ENCODE data around the gene RASGEF1C.
"Not testable (repeated sequence)": the region's sequence is repeated elsewhere in the genome, so short reads cannot be mapped to it uniquely, and the experiment has no call there.

RASGEF1C gene

DNA sequence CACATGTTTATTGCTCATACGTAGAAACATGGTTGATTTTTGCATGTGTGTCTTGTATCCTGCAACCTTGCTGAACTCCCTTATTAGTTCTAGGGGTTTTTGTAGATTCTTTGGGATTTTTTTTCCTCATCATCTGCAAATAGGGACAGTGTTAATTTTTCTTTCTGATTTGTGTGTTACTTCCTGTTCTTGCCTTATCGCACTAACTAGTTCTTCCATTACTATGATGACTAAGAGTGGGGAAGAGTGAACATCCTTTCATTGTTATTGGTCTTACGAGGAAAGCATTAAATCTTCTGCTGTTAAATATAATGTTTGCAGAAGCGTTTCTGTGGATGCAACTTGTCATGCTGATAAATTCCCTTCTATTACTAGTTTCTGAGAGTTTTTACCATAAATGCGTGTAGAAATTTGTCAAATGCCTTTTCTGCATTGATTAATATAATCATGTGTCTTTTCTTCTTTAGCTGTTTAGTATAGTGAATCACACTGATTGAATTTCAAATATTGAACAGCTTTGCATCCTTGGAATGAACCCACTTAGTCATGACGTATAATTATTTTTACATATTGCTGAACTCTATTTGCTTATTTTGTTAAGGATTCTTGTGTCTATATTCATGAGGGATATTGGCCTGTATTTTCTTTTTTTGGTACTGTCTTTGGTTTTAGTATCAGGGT lies 105.4 kb downstream of the RASGEF1C start:
- no peak for DNase-seq (ENCODE audit: low read depth in 2 of 3, low spot score in 2 of 3)

DNA sequence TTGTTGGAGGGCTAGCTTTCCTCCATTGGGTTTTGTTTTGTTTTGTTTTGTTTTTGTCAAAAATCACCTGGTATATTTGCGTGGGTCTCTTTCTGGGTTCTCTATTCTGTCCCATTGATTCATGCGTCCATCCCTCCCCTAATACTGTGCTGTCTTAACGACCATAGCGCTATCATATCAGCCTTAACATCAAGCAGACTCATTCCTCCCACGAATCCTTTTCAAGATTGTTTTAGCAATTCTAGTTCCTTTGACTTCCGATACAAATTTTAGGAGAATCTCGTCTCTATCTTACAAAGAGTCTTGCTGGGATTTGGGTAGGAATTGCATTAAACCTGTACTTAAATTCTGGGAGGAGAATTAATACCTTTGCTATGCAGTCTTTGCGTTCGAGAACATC lies 106.4 kb downstream of the RASGEF1C start:
- no peak for DNase-seq (ENCODE audit: low read depth in 2 of 3, low spot score in 2 of 3)

DNA sequence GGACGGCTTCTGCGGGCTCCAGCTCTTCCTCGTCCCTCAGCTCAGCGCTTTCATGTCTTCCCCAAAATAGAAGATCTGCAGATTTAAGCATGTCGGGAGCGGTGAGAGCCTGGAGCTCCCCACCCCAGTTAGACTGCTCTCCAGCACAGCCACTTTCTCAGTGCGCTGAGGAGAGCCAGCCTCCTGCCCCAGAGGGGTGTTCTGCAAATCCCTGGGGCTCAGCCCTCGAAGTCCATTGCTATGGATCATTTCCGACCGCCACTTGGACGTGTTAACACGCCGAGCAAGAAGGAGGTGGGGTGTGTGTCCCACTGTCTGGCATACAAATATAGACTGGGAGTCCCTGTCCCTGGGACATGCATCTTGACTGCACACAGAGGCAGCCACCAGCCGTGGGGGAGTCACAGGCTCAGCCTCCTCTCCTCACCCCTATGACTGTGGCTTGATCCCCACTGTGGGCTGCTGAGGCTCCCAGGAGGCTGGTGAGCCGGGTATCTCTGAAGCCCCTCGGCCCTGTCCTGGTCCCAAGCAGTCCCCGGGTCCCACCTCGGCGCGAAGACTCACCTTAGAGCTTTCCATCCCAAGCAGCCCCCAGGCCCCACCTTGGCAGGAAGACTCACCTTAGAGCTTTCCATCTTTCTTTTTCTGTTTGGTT lies 107.4 kb downstream of the RASGEF1C start:
- no peak for DNase-seq (ENCODE audit: low read depth in 2 of 3, low spot score in 2 of 3)

DNA sequence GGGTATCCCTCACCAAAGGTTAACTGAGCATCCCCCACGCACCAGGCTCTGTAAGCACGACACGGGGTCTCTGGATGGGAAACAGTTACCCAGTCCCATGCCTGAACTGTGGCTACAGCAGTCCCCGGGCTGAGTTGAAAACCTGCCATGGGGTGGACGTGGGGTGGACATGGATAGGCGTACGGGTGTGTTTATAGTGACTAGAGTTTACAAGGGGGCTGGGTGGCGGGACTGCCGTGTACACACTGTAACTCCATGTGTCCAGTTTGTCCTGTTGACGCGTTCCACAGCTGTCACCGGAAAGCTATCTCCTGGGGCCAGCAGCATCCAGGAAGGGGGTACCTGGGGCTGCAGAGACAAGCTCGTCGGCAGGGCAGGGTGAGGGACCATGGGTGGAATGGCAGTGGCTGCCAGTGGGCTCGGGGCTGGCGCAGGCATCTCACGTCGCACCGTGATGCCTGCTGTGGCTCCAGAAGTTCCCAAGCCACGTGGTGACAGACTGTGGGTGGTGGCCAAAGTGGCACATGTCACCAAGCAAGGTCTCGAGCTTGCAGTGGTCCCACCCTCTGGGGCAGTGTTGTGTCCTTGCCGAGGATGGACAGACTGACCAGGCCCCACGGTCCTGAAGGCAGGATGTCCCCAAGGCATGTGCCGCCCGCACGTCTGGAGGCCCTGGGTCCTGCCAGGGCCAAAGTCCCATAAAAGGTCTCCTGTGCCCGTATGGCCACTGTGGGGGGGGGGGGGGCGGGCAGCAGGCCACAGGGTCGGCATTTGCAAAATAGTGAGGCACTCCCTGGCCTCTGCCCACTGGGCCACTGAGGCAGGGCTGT lies 108.2 kb downstream of the RASGEF1C start:
- DNase-seq (ENCODE audit: low read depth in 2 of 3, low spot score in 2 of 3) = no peak

DNA sequence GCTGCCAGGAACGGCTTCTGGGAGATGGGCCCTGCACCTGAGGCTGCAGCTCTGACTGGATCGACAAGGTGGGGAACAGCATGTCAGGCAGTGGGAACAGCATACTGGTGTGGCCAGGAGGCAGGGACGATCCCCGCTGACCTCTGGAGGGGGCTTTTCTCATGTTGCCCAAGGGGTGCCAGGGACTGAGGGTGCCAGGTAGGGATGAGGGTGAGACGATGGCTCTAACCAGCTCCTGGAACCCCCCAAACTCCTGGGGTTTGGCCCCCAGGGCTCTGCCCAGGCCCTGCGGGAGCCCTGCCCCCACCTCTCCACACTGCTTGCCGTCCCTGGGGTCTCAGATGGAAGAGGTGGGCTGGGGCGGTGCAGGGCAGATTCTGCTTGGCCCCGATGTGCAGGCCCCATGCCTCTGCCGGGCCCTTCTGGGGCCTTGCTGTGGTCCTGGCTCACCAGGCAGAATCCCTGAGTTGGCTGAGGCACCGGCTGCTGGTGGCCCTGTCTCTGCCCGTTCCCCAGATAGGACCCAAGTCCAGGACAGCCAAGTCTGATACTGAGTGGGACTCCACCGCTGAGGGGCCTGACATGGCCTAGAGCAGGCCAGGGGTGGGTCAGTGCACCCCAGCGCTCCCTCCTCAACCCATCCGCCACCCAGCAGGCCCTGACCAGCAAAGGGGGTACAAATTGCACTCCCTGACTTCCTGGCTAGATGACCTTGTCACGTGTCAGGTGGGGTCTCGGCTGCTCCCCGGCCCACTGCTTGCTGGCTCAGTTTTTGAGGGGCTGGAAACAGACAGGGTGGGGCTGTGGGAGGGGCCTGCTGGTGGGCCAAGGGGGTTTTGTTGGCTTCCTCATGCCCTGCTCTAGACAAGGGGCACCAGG lies 109.0 kb downstream of the RASGEF1C start:
- DNase-seq (ENCODE audit: low read depth in 2 of 3, low spot score in 2 of 3) = no peak

DNA sequence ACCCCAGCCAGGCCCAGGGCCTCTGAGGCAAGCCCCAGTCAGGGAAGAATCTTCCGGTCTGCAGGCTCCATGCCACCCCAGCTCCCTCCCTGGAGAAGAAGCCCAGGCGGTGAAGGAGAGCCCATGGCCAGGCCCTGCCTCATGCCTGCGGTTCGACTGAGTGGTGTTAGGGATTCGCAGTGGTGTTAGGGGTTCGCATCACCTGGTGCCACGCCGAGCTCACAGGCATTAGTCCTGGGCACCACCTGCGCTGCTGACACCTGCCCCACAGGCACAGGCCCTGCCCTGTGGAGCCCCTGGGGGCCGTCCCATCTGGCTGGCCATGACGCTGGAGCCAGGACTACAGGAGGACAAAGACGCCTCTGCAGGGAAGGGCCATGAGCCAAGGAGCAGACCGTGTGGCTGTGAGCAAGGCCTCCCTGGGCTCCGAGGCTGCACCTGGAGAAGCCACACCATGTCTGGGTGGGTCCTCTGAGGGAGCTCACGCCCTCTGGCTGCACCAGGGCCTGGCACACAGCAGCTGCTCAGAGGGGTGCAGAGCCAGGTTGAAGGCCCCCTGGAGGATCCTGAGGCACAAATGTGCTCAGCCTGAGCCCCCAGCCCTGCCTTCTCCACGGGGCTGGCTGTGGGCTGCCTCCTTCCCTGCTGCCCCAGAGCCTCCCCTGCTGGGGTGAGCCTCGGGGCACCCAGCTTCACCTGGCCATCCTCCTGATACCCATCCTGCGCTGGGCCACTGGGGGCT lies 109.8 kb downstream of the RASGEF1C start:
- no peak for DNase-seq (ENCODE audit: low read depth in 2 of 3, low spot score in 2 of 3)

DNA sequence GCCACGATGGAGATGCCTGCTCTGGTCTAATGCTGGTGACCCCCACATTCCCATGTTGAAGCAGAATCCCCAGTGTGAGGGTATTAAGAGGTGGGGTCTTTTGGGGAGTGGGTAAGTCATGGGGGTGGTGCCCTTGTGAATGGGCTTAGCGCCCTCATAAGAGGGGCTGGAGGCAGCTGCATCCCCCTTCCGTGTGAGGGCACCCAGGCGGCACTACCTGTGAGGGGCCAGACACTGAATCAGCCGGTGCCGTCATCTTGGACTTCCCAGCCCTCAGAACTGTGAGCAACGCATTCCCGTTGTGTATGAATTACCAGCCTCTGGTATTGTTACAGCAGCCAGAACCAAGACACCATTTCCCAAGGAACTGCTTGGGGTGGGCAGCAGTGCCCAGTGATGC lies 110.5 kb downstream of the RASGEF1C start:
- no peak for DNase-seq (ENCODE audit: low read depth in 2 of 3, low spot score in 2 of 3)

DNA sequence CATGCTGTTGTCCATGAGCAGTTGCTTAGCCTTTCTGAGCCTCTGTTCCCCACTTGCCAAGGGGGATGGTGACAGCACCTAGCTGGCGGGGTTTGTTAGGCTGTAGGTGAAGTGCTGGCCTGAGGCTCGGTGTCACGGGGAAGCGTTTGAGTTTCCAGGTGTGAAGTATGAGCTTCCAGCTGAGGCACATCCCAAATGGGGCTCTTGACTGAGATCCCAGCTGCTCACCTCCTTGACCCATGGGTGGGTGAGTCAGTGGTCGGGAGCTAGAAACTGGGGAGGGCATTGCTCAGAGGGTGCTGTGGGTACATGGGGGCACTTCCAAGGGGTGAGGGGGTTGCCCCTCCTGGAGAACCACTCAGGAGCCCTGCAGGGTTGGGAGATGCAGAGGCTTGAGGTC lies 111.1 kb downstream of the RASGEF1C start:
- DNase-seq (ENCODE audit: low read depth in 2 of 3, low spot score in 2 of 3) = no peak

DNA sequence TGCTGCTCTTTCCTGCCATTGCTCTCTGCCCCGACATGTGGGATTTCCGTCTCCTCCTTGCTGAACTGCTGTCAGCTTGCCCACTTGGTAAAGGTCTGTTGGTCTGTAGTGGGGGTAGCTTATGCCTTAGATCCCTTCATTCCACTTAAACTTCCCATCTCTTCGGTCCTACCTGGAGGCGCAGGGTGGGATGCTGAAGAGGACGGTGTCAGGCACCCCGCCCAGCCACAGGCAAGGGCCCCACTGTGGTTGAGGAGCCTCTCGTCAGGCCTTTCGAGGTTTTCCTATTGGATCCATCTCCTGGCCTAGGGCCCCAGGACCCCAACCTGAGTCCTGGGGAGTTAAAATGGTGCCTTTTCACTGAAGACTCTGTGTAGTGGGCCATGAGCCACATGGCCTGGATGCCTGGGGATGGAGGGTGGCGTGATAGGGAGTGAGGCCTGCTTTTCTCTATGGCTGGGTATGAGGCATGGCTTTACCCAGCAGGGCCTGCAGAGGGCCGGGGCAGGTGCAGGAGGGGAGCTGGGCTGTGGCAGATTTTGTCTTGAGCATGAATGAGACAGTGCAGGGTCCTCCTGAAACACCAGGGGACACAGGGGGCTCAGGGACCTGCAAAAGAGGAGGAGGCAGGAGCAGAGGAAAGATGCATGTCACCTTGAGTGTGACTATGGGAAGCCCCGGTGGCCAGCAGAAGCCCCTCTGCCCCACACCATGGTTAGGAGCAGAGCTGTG lies 111.7 kb downstream of the RASGEF1C start:
- DNase-seq (ENCODE audit: low read depth in 2 of 3, low spot score in 2 of 3) = no peak

DNA sequence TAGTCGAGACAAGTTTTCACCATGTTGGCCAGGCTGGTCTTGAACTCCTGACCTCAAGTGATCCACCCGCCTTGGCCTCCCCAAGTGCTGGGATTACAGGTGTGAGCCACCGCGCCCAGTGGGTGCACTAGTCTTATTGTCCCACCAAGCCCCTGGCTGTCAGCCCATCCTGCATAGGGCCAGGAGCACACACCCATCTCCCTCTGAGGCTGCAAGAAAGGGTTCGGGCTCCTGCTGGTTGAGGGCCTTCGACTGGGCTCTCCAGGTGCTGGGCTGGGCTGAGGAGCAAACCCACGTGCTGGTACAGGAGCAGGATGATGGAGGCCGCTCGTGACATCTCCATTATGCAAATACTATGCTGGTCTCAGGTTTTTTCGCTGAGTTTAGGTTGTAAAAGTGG lies 112.4 kb downstream of the RASGEF1C start:
- DNase-seq (ENCODE audit: low read depth in 2 of 3, low spot score in 2 of 3) = no peak

DNA sequence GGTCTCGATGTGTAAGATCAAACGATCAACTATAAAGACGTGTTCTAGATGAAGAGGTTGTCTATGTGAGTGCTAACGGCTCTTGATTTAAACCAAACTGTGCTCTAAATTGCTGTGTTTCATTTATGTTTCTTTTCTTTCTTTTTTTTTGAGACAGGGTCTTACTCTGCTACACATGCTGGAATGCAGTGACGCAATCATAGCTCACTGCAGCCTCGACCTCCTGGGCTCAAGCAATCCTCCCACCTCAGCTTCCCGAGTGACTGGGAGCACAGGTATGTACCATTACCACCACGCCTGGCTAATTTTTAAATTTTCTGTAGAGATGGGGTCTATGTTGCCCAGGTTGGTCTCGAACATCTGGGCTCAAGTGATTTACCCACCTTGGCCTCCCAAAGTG lies 113.5 kb downstream of the RASGEF1C start:
- DNase-seq (ENCODE audit: low read depth in 2 of 3, low spot score in 2 of 3) = no peak

DNA sequence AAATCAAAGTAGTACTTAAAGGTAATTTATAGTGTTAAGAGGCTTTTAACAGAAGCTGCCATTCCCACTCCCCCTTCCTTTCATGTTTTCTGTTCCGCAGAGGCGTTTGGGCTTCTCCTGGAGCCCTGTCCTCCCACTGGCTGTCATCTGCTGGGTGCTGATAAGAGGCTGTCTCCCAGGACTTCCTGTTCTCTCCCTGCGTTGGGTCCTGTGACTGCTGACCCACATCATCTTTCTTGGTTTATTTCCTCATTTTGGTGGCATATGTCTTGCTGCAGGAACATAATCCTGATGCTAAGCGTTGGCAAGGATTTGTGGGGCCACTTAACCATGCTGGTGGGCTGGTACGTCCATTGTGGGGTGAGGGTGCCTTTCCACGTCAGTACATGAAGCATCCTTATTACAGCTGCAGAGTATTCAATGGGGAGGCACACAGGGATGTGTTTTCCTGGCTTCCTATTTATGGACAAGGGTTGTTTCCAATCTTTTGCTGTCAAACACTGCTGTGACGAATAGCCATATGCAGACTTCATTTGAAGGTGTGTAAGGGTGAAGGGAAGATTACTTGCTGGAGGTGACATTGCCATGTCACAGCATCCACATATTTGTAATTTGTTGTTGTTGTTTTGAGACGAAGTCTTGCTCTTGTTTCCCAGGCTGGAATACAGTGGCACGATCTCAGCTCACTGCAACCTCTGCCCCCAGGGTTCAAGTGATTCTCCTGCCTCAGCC lies 115.2 kb downstream of the RASGEF1C start:
- no peak for DNase-seq (ENCODE audit: low read depth in 2 of 3, low spot score in 2 of 3)

DNA sequence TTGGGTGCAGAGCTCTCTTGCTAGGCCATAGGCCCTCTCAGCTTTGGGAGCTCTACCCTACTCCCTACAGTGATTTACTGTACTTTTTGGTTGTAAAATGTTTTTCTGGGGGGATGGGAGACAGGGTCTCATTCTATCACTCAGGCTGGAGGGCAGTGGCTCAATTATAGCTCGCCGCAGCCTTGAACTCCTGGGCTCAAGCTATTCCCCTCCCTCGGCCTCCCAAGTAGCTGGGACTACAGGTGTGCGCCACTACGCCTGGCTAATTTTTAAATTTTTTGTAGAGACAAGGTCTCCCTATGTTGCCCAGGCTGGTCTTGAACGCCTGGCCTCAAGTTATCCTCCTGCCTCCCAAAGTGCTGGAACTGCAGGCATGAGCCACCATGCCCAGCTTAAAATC lies 115.8 kb downstream of the RASGEF1C start:
- no peak for DNase-seq (ENCODE audit: low read depth in 2 of 3, low spot score in 2 of 3)

DNA sequence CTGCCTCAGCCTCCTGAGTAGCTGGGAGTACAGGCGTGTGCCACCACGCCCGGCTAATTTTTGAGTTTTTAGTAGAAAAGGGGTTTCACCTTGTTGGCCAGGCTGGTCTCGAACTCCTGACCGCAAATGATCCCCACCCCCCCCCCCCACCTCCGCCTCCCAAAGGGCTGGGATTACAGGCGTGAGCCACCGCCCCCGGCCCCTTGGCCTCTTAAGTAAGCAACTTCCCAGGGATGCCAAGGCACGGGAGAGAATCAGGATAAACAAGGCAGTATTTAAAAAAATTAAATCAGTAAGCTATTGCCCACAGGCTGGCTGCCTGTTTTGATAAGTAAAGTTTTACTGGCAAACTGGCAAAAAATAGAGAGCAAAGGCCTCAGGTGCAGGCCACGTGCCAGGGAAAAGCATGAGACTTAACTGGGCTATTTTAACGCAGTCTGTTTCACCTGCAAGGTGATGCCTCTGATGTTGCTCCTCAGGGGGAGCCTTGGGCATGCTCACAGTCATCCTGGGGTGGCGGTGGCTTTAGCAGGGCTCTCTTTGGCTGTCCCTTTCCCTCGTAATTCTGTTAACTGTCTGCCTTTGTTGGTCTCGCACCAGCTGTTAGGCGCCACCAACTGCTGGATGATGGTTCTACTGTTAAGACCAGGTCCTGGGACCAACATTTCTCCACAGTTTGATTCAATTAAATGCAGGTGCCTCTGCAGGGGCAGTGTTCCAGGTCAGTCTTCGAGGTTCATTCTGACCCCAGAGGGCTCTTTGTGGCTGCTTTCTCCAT lies 118.1 kb downstream of the RASGEF1C start:
- no peak for DNase-seq (ENCODE audit: low read depth in 2 of 3, low spot score in 2 of 3)

DNA sequence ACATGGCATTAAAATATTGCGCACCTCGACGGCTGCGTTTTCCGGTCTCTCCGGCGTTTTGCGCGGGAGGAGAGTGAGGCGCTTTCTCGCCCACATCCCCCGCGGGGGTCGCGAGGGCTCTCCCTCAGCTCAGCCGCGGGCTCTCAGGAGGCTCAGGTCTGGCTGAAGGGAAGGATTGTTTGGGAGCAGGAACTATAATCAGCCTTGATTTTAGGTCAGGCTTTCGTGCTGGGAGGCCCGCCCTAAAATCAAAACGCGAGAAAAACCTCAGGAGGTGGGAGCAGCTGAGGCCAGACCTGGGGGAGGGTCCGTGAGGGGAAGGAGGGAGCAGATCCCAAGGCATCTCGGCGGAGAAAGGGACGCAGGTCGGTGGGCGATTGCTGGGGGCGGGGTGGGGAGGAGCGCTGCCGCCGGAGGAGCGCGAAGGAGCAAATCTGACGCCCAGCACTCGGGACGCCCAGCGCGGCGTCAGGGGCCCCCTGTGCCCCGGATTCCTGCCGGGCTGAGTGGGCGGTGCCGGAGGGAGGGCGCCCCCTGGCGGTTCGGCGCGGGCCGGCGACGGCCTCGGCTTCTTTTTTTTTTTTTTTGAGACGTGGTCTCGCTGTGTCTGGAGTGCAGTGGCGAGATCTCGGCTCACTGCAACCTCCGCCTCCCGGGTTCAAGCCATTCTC lies 118.8 kb downstream of the RASGEF1C start:
- peak; percentile 56 to 62 (median 58) for DNase-seq (ENCODE audit: low read depth in 2 of 3, low spot score in 2 of 3)

DNA sequence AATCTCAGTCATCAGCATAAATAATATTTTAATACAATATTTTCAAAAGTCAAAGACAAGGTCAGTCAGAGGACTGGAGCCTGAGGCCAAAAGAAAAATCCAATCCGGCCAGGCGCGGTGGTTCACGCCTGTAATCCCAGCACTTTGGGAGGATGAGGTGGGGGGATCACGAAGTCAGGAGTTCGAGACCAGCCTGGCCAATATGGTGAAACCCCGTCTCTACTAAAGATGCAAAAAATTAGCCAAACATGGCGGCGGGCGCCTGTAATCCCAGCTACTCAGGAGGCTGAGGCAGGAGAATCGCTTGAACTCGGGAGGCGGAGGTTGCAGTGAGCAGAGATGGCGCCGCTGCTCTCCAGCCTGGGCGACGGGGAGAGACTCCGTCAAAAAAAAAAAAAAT lies 119.4 kb downstream of the RASGEF1C start:
- DNase-seq (ENCODE audit: low read depth in 2 of 3, low spot score in 2 of 3) = not testable (repeated sequence)

DNA sequence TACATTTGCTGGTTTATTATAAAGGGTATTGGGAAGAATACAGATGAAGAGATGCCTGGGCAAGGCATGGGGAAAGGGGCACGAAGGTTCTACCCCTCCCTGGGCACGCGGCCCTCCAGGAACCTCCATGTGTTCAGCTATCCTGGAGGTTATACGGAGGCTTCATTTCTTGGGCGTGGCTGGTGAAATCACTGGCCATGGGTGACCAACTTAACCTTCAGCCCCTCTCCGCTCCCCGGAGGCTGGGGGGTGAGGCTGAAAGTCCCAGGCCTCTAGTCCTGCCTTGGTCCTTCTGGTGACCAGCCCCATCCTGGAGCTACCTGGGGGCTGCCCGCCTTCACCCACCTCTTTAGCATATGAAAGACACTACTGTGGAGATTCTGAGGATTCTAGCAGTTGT lies 120.5 kb downstream of the RASGEF1C start:
- no peak for DNase-seq (ENCODE audit: low read depth in 2 of 3, low spot score in 2 of 3)

Data from activated CD8-positive, alpha-beta memory T cell treated with anti-CD3 and anti-CD28 coated beads for 48 hours (primary cell).